Measurements from ENCODE around the gene C1QTNF8.

- TF ChIP-seq EZH2 (IDR thresholded peaks at IDR 0.05; ENCODE audit: low read length): no peak
- TF ChIP-seq CTCF (optimal IDR thresholded peaks at IDR 0.05 in 1 of 3, IDR thresholded peaks at IDR 0.05 in 1 of 3, conservative IDR thresholded peaks at IDR 0.05 in 1 of 3; ENCODE audit: extremely low read depth in 1 of 3, insufficient read depth in 2 of 3, low read length in 3 of 3): no peak
These were observed 26.3 kb upstream of the C1QTNF8 start for GRCh38 chr16:1122398-1122765.
